ENCODE data around the gene SMIM35.

DNA sequence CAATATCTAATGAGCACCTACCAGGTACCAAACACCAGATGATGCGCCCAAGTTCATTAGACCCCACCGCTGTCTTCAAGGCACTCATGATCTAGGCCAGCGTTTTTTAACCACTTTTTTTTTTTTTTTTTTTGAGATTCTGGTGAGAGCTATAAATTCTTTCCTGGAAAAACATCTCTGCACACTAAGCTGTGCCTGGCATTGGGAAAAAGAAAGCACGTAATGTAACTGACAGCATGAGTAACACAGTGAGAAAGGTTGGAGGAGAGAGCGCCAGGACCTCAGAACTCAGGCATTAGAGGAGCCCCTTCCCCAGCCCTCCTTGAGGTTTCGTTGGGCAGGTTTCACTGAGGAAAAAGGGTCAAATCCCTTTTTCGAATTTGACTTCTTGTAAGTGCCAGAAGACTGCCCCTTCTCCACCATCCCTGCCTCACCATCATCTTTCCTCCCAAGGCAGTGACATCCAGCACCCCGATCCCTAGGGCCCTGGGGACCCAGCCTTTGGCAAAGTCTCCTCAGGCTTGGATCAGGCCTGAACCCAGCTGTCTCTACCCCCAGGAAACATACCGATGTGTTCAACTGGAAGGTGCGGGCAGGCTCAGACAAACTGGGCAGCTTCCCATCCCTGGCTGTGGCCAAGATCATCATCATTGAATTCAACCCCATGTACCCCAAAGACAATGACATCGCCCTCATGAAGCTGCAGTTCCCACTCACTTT is 26.1 kb upstream of the SMIM35 start:
- TF ChIP-seq, protein P1, sequence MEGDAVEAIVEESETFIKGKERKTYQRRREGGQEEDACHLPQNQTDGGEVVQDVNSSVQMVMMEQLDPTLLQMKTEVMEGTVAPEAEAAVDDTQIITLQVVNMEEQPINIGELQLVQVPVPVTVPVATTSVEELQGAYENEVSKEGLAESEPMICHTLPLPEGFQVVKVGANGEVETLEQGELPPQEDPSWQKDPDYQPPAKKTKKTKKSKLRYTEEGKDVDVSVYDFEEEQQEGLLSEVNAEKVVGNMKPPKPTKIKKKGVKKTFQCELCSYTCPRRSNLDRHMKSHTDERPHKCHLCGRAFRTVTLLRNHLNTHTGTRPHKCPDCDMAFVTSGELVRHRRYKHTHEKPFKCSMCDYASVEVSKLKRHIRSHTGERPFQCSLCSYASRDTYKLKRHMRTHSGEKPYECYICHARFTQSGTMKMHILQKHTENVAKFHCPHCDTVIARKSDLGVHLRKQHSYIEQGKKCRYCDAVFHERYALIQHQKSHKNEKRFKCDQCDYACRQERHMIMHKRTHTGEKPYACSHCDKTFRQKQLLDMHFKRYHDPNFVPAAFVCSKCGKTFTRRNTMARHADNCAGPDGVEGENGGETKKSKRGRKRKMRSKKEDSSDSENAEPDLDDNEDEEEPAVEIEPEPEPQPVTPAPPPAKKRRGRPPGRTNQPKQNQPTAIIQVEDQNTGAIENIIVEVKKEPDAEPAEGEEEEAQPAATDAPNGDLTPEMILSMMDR (conservative IDR thresholded peaks at IDR 0.05; ENCODE audit: low read depth, low read length): no peak
- no peak for TF ChIP-seq EZH2 (IDR thresholded peaks at IDR 0.05; ENCODE audit: low read length, unreplicated experiment)

Measured in PC-3 (cell line).